Esophagus squamous epithelium (tissue), 5 donors: Measurements from ENCODE around the gene NDEL1. TPM values are rescaled to one million over a fixed set of nuclear protein-coding genes. Genes with fewer than 3 reads are reported as not detected.

Source experiments
- DNase-seq: peaks from one replicate; lab custom pipeline; 2025; lab: John Stamatoyannopoulos, UW
- H3K27ac ChIP-seq, 4 donors: fragments of 200-600 bp; sonication (generic); one replicate each; pipeline ENCODE4 v1.5.1; 2016 to 2019; ENCODE audit warnings: mild to moderate bottlenecking in 1 of 4
- H3K27me3 ChIP-seq, 4 donors: fragments of 200-600 bp; sonication (generic); 1 replicate in 3 of 4; 2 replicates in 1 of 4; pipeline versions ENCODE4 v1.5.1 to v1.6.0; 2017 to 2021; ENCODE audit warnings: antibody characterized with exemption in 1 of 4
- H3K36me3 ChIP-seq, 3 donors: fragments of 200-600 bp; sonication (generic); one replicate each; pipeline ENCODE4 v1.5.1; 2016 to 2019
- H3K4me1 ChIP-seq, 3 donors: fragments of 200-600 bp; sonication (generic); one replicate each; pipeline ENCODE4 v1.5.1; 2017 to 2019
- H3K4me3 ChIP-seq, 4 donors: fragments of 200-600 bp; sonication (generic); 1 replicate in 3 of 4; 2 replicates in 1 of 4; pipeline ENCODE4 v1.5.1; 2016 to 2019; ENCODE audit warnings: mild to moderate bottlenecking in 2 of 4, moderate library complexity in 1 of 4
- H3K9me3 ChIP-seq, 3 donors: fragments of 200-600 bp; sonication (generic); one replicate each; pipeline ENCODE4 v1.5.1; 2016 to 2019
- POLR2A ChIP-seq, 4 donors: fragments of 450-650 bp; IDR thresholded peaks; one replicate each; pipeline ENCODE4 v1.6.1; 2017; ENCODE audit warnings: antibody characterized with exemption in 4 of 4, mild to moderate bottlenecking in 4 of 4, moderate library complexity in 3 of 4
- WGBS, 2 donors: methylation state at CpG; one replicate each; pipeline ENCODE4 v1.1.5; 2018; 5-methylcytosine and 5-hydroxymethylcytosine counted together
- intact Hi-C: fragments of 100-400 bp; cut with DNase I; formaldehyde crosslinking; loops from one replicate; pipeline ENCODE4 v1.15.0; 2022
- total RNA-seq, 4 donors: library from RNA; depleted of rRNA; stranded (reverse); fragments of >200 nt; gene quantifications; one replicate each; pipeline ENCODE4 v1.1.0, GENCODE V29; 2016
- TF ChIP-seq, protein P1 (sequence below), 6 experiments: fragments of 450-650 bp in 4 of 6; fragments of 200-600 bp in 2 of 6; sonication (generic) in 2 of 6; IDR thresholded peaks; one replicate each; pipeline ENCODE4 v1.5.1; 2016 to 2019; ENCODE audit warnings: antibody characterized with exemption in 6 of 6, mild to moderate bottlenecking in 4 of 6, moderate library complexity in 4 of 6
- donor health status: DM: yes; HTN: yes; CAD: no.

Gene NDEL1
- total RNA-seq, 4 donors from 2014 or later, result 67.5 to 107 (median 73.1) TPM

GRCh38 chr17:8451933-8452614 lies 16.4 kb downstream of the NDEL1 start:
- no peaks in the 10 kb centered on the region for H3K9me3 ChIP-seq
- peaks cover 26 to 100% (median 56%) of the 10 kb centered on the region in 3 donors for H3K36me3 ChIP-seq
- no peaks in the 10 kb centered on the region for H3K27me3 ChIP-seq
- WGBS, 2 donors, result 89 to 90% methylated on average over 8 of the region's 8 CpGs
- intact Hi-C loops, result no loop called here
- no peak overlapping the region for H3K4me3 ChIP-seq
- no peak overlapping the region for H3K27ac ChIP-seq
- H3K4me1 ChIP-seq, result peaks cover 0 to 7% (median 0%) of the 10 kb centered on the region in 3 donors
- TF ChIP-seq, protein P1, sequence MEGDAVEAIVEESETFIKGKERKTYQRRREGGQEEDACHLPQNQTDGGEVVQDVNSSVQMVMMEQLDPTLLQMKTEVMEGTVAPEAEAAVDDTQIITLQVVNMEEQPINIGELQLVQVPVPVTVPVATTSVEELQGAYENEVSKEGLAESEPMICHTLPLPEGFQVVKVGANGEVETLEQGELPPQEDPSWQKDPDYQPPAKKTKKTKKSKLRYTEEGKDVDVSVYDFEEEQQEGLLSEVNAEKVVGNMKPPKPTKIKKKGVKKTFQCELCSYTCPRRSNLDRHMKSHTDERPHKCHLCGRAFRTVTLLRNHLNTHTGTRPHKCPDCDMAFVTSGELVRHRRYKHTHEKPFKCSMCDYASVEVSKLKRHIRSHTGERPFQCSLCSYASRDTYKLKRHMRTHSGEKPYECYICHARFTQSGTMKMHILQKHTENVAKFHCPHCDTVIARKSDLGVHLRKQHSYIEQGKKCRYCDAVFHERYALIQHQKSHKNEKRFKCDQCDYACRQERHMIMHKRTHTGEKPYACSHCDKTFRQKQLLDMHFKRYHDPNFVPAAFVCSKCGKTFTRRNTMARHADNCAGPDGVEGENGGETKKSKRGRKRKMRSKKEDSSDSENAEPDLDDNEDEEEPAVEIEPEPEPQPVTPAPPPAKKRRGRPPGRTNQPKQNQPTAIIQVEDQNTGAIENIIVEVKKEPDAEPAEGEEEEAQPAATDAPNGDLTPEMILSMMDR (IDR thresholded peaks at IDR 0.05), result no peak
- TF ChIP-seq POLR2A (IDR thresholded peaks at IDR 0.05), result no peak
- DNase-seq, result no peak

GRCh38 chr17:8453326-8453725 lies 17.6 kb downstream of the NDEL1 start:
- H3K4me3 ChIP-seq, result no peak overlapping the region
- intact Hi-C loops, result no loop called here
- no peaks in the 10 kb centered on the region for H3K9me3 ChIP-seq
- no peak for DNase-seq
- H3K27me3 ChIP-seq, result no peaks in the 10 kb centered on the region
- no peak overlapping the region for H3K27ac ChIP-seq
- WGBS, 2 donors, result 81 to 91% methylated on average over 3 of the region's 3 CpGs
- H3K4me1 ChIP-seq, result no peaks in the 10 kb centered on the region
- no peak for TF ChIP-seq POLR2A (IDR thresholded peaks at IDR 0.05)
- TF ChIP-seq, protein P1 (IDR thresholded peaks at IDR 0.05), result no peak
- H3K36me3 ChIP-seq, result peaks cover 23 to 100% (median 58%) of the 10 kb centered on the region in 3 donors

DNA sequence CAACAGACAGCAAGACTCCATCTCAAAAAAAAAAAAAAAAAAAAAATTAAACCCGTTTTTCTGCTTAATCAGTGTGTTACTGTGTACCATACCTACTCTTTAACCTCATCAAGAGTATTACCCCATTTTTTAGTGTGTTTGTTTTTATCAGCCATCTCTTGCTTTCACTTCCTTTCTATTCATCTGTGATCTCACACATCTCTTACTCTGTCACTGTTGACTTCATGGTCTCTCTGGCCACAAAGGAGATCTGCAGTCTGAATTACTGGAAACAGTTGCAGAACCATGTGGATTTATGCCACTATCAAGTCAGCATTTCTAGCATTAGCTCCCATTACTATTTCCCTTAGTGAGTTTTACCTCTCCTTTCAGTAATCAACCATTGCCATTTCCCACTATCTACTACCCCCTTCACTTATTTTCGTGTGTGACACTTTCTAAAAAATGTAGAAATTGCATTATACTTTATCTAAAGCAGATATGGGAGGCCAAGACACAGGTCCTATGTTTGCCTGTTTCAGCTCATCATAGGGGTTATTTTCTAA lies 20.1 kb downstream of the NDEL1 start:
- no peak overlapping the region for H3K4me3 ChIP-seq
- no peaks in the 10 kb centered on the region for H3K4me1 ChIP-seq
- no peaks in the 10 kb centered on the region for H3K9me3 ChIP-seq
- intact Hi-C loops, result no loop called here
- peaks cover 15 to 100% (median 46%) of the 10 kb centered on the region in 3 donors for H3K36me3 ChIP-seq
- WGBS, 2 donors, result 72 to 75% methylated on average over 2 of the region's 2 CpGs
- DNase-seq, result no peak
- no peaks in the 10 kb centered on the region for H3K27me3 ChIP-seq
- TF ChIP-seq, protein P1 (IDR thresholded peaks at IDR 0.05), result no peak
- TF ChIP-seq POLR2A (IDR thresholded peaks at IDR 0.05), result no peak
- no peak overlapping the region for H3K27ac ChIP-seq

DNA sequence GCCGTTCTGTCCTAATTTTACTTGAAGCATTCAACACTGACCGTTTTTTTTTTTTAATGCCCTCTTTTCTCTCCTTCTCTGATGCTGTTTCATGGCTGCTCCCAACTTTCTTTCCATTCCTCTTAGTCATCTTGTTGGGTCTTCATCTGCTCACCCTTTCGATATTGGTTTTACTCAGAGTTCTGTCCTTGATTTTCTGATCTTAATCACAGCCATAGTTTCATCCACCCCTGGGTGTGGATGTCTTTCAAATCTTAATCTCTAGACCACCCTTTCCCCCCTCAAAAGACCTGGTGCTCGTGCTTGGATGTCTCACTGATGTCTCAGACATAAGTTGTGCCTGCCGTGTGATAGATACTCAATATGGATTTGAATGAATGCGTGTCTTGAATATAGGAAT lies 22.4 kb downstream of the NDEL1 start:
- Histone ChIP-seq H3K9me3 (no peaks in the 10 kb centered on the region), H3K27me3 (no peaks in the 10 kb centered on the region), H3K36me3 (peaks cover 13 to 100% (median 39%) of the 10 kb centered on the region in 3 donors), H3K4me3 (no peak overlapping the region), H3K27ac (no peak overlapping the region), H3K4me1 (peaks cover 0 to 8% (median 0%) of the 10 kb centered on the region in 3 donors)
- TF ChIP-seq, protein P1 (IDR thresholded peaks at IDR 0.05), result no peak
- no peak for TF ChIP-seq POLR2A (IDR thresholded peaks at IDR 0.05)
- DNase-seq, result no peak
- intact Hi-C loops, result no loop called here
- WGBS, 2 donors, result 95 to 96% methylated on average over 6 of the region's 6 CpGs

DNA sequence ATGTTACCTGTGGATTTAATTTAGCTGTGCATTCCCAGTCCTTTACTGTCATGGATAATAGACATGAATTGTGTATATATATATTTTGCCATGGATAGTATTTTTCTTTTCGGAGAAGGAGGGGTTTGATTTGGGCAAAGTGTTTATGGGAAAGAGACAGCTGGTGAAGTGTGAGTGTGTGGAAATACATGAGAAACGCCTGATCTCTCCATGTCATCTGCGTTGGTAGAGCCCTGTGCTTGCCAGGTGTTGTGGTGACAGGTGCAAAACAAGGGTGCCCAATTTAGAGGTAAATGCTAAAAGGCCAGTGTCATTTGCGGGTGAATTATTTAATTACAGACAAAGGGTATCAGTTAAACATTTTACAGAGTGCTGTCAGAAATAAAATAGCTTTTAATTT lies 23.4 kb downstream of the NDEL1 start:
- TF ChIP-seq, protein P1 (IDR thresholded peaks at IDR 0.05), result no peak
- TF ChIP-seq POLR2A (IDR thresholded peaks at IDR 0.05), result no peak
- peaks cover 13 to 100% (median 42%) of the 10 kb centered on the region in 3 donors for H3K36me3 ChIP-seq
- intact Hi-C loops, result no loop called here
- H3K9me3 ChIP-seq, result no peaks in the 10 kb centered on the region
- no peaks in the 10 kb centered on the region for H3K27me3 ChIP-seq
- no peak overlapping the region for H3K27ac ChIP-seq
- H3K4me3 ChIP-seq, result no peak overlapping the region
- no peak for DNase-seq
- peaks cover 0 to 16% (median under 1%) of the 10 kb centered on the region in 3 donors for H3K4me1 ChIP-seq
- WGBS, 2 donors, result 83 to 86% methylated on average over 4 of the region's 4 CpGs
